ENCODE results near the gene DUS3L. TPM values are rescaled to one million over a fixed set of nuclear protein-coding genes. Genes with fewer than 3 reads are reported as not detected.

The DUS3L gene
- total and polyA plus RNA-seq, 11 donors: 12.0 to 20.7 (median 15.8) TPM

DNA sequence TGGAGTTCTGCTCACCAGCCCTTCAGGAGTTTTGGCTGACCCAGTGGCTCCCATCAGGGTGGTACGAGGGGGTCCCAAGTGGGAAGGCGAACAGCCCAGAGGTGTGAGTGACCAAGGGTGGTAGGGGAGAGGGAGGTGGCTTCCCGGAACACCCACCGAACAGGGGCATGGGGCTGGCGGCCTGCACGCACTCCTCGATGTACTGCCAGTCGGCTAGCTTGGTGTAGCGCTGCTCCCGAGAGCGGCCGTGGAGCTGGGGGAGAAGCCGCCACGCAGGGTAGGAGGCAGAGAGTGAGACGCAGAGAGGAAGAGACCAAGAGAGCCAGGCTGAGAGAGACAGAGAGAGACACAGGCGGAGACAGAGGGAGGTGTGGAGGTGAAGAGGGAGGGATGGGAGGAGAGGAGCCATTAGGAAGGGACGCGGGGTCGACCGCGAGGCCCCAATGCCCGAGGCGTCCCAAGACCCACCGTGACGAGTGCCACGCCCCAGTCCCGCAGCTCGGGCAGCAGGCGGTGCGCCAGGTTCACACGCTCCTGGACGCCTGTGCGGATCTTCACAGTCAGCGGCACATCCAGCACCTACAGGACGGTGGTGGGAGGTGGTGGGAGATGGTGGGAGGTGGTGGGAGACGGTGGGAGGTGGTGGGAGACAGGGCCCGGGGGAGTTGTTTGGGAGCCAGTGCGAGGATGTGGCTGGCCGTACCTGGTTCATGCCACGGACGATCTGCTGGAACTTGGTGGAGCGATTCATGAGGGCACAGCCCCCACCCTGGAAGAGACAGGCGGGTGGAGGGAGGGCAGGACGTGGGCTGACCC, 4.2 kb downstream of the DUS3L start:
- H3K4me1 ChIP-seq: peaks cover 0 to 11% (median 6%) of the 10 kb centered on the region in 12 donors
- peaks cover 2 to 69% (median 61%) of the 10 kb centered on the region in 9 donors for H3K36me3 ChIP-seq
- H3K4me3 ChIP-seq: no peak overlapping the region
- H3K9me3 ChIP-seq: no peaks in the 10 kb centered on the region
- 89 to 92% (median 91%) methylated on average over 44 of the region's 44 CpGs for WGBS, 4 donors
- H3K27me3 ChIP-seq: no peaks in the 10 kb centered on the region
- H3K27ac ChIP-seq: no peak overlapping the region
- TF ChIP-seq CTCF (IDR thresholded peaks at IDR 0.05): no peak
- TF ChIP-seq POLR2A (IDR thresholded peaks at IDR 0.05): no peak
- DNase-seq: no peak
- intact Hi-C loops (cut with DNase I): no loop called here
- no peak for ATAC-seq

DNA sequence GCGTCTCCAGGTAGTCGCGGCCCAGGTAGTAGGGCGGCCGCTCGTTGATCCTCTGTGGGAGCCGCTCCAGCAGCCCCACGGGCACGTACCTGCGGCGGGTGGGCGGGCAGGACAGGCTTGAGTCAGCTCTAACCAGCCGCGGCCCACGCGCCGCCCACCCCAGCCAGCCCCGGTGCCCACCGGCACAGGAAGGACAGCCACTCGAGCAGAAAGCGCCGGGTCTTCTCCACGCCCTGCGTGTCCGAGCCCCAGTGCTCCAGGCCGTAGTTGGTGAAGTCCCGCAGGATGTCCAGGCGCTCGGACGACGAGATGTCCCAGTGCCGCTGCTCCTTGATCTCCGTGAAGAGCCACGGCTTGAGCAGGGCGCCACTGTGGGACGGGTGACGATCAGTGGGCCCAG, 5.5 kb downstream of the DUS3L start:
- DNase-seq (no peak), ATAC-seq (no peak)
- peaks cover 0 to 8% (median 6%) of the 10 kb centered on the region in 12 donors for H3K4me1 ChIP-seq
- no peak overlapping the region for H3K4me3 ChIP-seq
- no peaks in the 10 kb centered on the region for H3K27me3 ChIP-seq
- H3K9me3 ChIP-seq: no peaks in the 10 kb centered on the region
- 94 to 98% (median 96%) methylated on average over 10 to 37 of the region's 37 CpGs for WGBS, 4 donors
- H3K27ac ChIP-seq: no peak overlapping the region
- no peak for TF ChIP-seq CTCF (IDR thresholded peaks at IDR 0.05)
- no peak for TF ChIP-seq POLR2A (IDR thresholded peaks at IDR 0.05)
- H3K36me3 ChIP-seq: peaks cover 2 to 69% (median 61%) of the 10 kb centered on the region in 9 donors
- intact Hi-C loops (cut with DNase I): no loop called here

- no peaks in the 10 kb centered on the region for H3K27me3 ChIP-seq
- H3K4me3 ChIP-seq: no peak within 1 kb of the TSS
- peaks cover 2 to 65% (median 57%) of the 10 kb centered on the region in 9 donors for H3K36me3 ChIP-seq
- H3K9me3 ChIP-seq: no peaks in the 10 kb centered on the region
- intact Hi-C loops (cut with DNase I): no loop called here
- DNase-seq (no peak), ATAC-seq (no peak)
- H3K4me1 ChIP-seq: peaks cover 0 to under 1% (median 0%) of the 10 kb centered on the region in 12 donors
- no peak within 1 kb of the TSS for H3K27ac ChIP-seq
- 92 to 97% (median 93%) methylated on average over 11 to 15 of the region's 15 CpGs for WGBS, 4 donors
- TF ChIP-seq CTCF (IDR thresholded peaks at IDR 0.05): no peak
- TF ChIP-seq POLR2A (IDR thresholded peaks at IDR 0.05): no peak
These were observed 6.3 kb downstream of the DUS3L start, which contains the start of gene PRR22 for GRCh38 chr19:5784581-5785147. PRR22 (minus strand) TSS chr19:5784746; CDS start chr19:5784660, 86 bp downstream.
